GM18519 (cell line): ENCODE data around the gene ATP2B2.

Experiments used
- ATAC-seq: cut with Tn5 transposase; IDR thresholded peaks from one replicate; pipeline ENCODE4 v1.9.1; 2021; ENCODE audit warnings: mild to moderate bottlenecking, moderate library complexity; ENCODE audit not compliant: unreplicated experiment, low FRiP score

The ATP2B2 gene

GRCh38 chr3:10336761-10337160, 168.6 kb downstream of the ATP2B2 start:
- no peak for ATAC-seq

- ATAC-seq = no peak
Observed at GRCh38 chr3:10335871-10336622, 169.3 kb downstream of the ATP2B2 start.

DNA sequence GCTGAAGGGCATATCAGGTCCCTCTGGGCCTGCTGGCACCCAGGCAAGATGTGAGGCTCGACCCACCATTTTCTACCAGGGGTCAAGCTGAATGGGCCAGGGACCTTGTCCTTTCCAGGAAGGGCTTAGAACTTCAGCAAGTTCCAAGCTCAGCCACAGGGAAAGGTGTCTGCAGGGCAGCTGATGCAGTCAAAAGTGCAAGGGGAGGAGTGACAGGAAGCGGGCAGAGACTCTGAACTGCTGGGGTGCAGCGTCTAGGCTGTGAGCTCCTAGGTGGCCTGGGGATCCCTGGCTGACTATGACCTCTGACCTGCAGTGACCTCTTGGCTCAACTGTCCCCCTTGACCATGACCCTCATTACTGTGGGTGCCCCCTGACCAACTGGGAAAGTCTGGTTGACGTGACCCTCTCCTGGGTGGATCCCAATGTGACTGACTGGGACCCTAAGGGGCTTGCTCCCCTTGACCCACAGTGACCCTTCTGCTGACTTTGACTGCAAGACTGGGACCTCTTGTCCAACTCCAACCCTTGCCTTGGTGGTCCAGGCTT, 170.1 kb downstream of the ATP2B2 start:
- ATAC-seq = no peak

DNA sequence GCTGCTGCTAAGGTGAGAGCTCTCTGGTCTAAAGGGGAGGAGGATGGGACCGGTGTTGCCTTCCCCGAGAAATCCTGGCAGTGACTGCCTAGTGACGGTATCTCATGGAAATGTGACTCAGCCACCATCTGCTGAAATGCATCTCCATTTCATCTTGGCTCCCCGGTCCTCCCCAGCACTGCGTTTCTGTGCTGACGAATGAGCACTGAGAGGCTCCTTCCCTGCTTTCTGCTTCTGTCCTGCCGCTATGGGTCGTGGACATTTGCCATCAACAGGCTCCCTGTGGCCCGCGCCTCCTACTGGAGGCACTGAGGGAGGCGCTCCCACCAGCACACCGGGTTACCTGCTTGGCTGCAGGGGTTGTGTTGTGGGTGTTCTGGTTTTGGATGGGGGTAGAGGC, 170.9 kb downstream of the ATP2B2 start:
- no peak for ATAC-seq

DNA sequence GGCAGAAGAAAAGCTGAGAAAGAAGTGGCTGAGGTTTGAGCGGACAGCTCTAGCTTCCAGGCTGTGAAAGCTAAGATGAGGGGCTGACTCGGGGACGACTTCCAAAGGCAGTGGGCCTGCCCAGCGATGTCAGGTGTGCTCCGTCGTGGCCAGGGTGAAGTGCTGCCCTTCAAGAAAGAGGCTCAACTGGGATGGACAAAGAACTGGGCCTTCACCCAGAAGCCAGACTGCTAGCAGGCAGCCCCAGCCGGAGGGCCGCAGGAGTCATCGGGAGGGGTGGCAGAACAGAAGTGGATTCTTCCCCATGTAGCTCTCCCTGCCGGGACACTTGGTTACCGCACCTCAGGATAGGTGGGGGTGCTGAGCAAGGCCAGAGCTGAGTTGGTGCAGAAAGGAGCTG, 171.3 kb downstream of the ATP2B2 start:
- ATAC-seq = no peak

GRCh38 chr3:10333349-10333650, 172.1 kb downstream of the ATP2B2 start:
- no peak for ATAC-seq

DNA sequence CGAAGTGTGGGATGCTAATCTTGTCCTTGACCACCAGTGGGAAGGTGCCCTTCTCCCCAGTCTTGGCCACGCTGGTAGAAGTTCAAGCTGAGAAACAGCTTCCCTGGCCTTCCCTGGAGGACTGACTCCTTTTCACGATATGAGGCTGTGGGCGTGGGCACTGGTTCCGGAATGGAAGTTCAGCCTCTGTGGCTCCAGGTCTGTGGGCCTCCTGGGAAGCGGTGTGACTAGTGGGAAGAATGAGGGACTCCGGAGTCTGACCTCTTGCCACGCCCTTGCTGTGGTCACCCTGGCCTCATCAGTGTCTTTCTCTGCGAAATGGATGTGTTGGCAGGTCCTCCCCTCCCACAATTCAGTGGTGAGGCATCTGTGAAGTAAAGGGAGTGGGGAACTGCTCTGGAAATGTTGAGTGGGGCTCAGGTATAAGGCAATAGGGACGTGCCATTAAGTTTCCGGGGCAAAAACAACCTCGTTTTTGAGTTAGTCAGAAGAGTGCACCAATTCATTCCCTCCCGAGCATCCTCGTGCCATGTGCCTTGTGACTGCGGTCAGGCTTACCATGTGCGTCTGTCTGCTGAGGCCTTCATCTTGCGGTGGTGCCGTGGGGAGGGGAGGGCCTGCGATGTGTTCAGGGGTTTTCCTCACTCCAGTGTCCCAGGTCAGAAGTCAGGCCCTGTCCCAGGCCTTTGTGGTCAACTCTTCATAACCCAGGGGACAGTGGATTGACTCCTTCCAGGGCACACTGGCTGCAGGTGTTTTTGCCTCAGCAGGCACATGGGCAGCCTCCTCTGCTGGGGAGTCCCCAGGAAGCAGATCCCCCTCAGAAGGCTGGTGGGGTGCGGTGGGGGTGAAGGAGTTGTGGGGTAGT, 172.7 kb downstream of the ATP2B2 start:
- ATAC-seq = no peak

GRCh38 chr3:10331320-10331719, 174.1 kb downstream of the ATP2B2 start:
- no peak for ATAC-seq

GRCh38 chr3:10330319-10330718, 175.1 kb downstream of the ATP2B2 start:
- no peak for ATAC-seq

DNA sequence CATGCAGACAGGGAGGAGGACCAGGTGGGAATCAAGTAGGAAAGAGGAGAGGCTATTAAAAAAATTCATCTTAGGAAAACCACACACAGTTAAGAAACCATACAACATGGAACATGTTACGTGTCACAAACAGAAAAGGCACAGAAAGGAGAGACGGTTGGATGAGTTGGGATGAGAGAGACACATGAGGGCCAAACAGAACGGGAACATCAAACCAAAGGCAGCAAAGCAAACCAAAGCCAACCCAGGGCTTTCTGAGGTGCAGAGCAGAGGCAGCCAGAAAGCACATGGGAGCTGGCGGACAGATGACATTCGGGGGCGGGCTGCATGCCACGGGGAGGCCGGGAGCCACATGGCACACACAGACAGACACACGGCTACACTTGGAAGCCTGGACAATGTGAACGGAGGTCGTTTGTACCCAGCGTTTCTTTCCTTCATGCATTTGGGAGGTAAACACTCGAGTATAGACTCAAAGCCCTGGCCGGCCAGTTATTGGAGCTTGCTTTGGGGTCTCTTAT, 175.8 kb downstream of the ATP2B2 start:
- no peak for ATAC-seq

GRCh38 chr3:10328460-10329071, 176.8 kb downstream of the ATP2B2 start:
- no peak for ATAC-seq

DNA sequence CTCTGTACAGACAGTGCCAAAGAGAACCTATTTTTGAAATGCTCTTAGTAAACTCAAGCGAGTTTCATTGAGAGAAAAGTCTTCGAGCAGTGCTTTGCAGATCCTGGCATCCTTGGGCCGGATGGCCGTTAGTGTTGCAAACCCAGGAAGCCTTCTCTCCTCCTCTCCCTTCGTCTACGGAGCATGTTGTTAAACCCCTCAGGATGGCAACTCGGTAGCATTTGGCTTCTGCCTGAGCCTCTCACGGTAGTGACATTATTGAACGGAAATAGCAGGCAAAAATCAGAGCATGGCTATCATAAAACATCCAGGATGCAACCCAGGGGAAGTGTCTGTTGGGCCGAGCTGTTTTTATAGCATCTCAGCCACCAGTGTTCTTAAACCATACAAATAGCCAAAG, 177.8 kb downstream of the ATP2B2 start:
- ATAC-seq = no peak

DNA sequence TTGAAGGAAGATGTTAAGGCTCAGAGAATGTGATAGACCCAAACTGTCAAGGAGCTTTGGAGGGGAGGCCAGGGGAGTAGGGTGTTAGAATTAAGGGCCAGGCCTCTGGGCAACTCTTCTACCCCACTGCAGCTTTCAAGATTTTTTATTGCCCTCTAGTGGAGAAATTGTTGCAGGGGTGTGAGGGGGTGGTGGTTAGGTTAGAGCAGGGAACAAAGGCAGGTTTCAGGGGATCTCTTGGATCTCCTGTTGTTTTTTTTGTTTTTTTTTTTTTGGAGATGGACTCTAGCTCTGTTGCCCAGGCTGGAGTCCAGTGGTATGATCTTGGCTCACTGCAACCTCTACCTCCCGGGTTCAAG, 183.1 kb downstream of the ATP2B2 start:
- ATAC-seq = no peak

DNA sequence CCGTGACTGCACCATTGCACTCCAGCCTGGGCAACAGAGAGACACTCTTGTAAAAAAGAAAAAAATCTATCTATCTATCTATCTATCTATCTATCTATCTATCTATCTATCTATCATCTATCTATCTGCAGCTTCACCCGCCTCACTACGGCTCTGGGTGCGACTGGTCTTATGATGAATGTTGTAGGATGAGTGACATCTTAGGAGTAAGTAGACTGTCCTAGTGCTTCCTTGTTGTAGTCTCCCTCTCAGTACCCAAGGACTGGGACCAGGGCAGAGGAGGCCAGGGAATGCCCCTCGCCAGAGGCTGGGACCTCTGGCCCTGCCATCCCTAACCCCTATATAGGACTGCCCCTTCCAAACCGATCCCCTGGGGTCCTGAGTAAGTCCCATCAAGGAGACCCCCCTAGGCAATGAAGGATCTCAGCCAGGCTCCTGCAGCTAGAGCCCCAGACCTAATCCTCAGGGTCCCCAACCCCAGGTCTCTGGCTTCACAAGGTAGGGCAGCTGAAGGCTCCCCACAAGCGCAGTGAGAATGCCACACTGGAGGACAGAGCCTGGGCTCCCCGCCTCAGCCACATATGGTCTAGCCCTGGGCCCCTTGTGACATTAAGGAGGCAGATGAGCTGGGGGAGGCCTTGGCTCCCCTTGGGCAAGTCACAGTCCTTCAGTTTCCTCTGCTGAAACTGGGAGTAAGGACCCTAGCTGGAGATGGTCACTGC, 183.6 kb downstream of the ATP2B2 start:
- no peak for ATAC-seq

- no peak for ATAC-seq
Observed at GRCh38 chr3:10320320-10320677, 185.1 kb downstream of the ATP2B2 start.

GRCh38 chr3:10319804-10320203, 185.6 kb downstream of the ATP2B2 start:
- no peak for ATAC-seq

- ATAC-seq = no peak
Observed at GRCh38 chr3:10319251-10319650, 186.1 kb downstream of the ATP2B2 start.

GRCh38 chr3:10317961-10318350, 187.4 kb downstream of the ATP2B2 start:
- no peak for ATAC-seq

GRCh38 chr3:10317311-10317960, 187.9 kb downstream of the ATP2B2 start:
- no peak for ATAC-seq

DNA sequence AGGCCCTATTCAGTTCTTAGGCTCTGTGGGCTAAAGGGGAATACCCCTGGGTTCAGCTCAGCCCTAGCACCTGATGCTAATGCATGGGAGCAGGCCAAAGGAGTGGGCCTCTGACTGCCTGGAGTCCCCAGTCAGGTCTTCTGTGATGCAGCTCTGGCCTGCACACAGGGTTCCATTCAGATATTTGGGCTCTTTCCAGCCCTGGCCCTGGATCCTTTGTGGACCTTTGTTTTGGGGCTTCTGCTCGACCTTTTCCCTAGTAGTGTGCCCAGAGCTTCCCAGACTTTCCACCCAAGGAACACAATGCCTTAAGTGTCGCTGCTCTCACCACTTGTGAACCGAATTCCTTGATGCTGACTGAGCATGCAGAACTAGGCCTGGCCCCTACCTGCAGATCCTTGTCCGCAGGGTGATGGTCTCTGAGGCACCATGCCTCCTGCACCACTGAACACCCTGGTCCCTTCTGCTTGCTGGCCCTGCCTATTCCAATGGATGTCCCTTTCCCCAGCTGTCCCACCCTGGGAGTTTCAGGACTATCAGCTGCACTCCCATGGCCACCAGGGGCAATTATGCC, 189.5 kb downstream of the ATP2B2 start:
- no peak for ATAC-seq
